NB4 (cell line): ENCODE measurements around the gene ABCF2.

Experiments used
- DNase-seq: peaks from one replicate; pipeline ENCODE4 v3.0.0; 2010; ENCODE audit warnings: low read depth
- H3K4me3 ChIP-seq: one replicate; pipeline ENCODE4 v1.5.1; 2011; ENCODE audit warnings: mild to moderate bottlenecking, low read depth, low read length, moderate library complexity
- MYC ChIP-seq: IDR thresholded peaks from 2 replicates; pipeline ENCODE4 v1.6.1; 2011; ENCODE audit warnings: low read depth, low read length
- POLR2A ChIP-seq: IDR thresholded peaks from 2 replicates; pipeline ENCODE4 v1.6.1; 2011; ENCODE audit warnings: mild to moderate bottlenecking; ENCODE audit not compliant: insufficient read length; ENCODE audit errors: extremely low read depth
- TF ChIP-seq, protein P1 (sequence below): IDR thresholded peaks from one replicate; pipeline ENCODE4 v1.5.1; 2012; ENCODE audit warnings: low read depth, low read length
- TF ChIP-seq, protein P2 (sequence below): IDR thresholded peaks from 2 replicates; pipeline ENCODE4 v1.6.1; 2011; ENCODE audit warnings: low read depth, low read length

ABCF2 gene

DNA sequence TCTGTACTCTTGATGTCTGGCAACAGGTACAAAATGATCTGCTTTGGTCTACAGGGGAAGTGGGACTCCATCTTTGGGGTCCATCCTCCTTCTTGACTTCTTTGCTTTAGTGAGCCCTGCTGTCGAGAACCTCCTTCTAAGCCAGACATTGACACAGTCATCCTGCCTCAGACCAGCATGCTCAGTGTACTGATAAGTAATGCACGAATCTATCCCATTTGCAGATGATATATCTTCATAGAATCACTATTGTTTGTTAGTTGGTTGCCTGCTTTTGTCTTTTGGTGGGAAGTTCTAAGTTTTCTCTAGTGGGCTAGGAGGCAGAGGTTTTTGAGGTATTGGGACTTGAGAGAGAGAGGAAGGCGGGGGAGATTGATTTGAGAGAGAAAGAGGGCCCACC lies 25.7 kb downstream of the ABCF2 start:
- no peak for TF ChIP-seq MYC
- no peak for TF ChIP-seq POLR2A
- no peak for DNase-seq
- no peak overlapping the region for H3K4me3 ChIP-seq

DNA sequence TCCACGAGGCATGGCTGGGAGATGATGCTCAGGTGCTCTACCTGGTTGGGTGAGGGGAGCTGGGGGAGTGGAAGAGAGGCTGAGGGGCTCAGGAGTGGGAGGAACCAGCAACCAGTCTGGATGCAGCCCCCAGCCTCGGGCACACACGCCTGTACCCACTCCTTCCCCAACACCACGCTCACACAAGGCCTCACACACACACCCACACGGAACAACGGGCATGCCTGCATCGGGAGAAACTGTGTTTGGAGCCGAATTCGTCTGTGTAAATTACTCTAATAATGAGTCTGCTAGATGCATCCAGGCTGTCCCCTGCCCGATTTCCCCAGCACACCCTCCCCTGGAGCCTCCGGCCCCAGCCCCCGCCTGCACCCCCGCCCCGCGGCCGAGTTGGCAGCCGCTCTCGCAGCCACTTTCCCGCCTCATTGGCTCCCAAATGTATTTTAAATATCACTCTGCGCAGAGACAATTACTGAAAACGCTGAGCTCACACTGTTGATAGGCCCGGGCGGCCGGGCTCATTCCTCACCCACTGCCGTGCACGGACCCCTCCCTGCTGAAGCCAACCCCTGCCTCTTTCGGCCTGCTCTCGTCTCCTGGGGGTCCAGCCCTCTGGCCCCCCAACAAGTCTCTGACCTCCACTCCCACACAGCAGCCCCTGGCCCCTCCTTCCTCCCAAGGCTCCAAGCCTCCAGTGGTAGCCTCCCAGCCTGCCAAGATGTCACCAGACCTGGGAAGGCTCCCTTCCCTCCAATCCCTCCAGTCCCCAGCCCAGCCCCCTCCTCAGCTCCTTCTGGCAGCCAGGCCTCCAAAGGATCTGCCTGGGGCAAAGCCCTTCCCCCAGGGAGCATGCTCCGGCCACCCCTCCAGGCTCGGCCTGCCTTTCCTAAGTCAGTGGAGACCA lies 27.8 kb downstream of the ABCF2 start:
- DNase-seq = no peak
- TF ChIP-seq, protein P1, sequence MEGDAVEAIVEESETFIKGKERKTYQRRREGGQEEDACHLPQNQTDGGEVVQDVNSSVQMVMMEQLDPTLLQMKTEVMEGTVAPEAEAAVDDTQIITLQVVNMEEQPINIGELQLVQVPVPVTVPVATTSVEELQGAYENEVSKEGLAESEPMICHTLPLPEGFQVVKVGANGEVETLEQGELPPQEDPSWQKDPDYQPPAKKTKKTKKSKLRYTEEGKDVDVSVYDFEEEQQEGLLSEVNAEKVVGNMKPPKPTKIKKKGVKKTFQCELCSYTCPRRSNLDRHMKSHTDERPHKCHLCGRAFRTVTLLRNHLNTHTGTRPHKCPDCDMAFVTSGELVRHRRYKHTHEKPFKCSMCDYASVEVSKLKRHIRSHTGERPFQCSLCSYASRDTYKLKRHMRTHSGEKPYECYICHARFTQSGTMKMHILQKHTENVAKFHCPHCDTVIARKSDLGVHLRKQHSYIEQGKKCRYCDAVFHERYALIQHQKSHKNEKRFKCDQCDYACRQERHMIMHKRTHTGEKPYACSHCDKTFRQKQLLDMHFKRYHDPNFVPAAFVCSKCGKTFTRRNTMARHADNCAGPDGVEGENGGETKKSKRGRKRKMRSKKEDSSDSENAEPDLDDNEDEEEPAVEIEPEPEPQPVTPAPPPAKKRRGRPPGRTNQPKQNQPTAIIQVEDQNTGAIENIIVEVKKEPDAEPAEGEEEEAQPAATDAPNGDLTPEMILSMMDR = no peak
- TF ChIP-seq POLR2A = no peak
- TF ChIP-seq MYC = no peak
- TF ChIP-seq, protein P2, sequence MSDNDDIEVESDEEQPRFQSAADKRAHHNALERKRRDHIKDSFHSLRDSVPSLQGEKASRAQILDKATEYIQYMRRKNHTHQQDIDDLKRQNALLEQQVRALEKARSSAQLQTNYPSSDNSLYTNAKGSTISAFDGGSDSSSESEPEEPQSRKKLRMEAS = no peak
- H3K4me3 ChIP-seq = no peak overlapping the region

DNA sequence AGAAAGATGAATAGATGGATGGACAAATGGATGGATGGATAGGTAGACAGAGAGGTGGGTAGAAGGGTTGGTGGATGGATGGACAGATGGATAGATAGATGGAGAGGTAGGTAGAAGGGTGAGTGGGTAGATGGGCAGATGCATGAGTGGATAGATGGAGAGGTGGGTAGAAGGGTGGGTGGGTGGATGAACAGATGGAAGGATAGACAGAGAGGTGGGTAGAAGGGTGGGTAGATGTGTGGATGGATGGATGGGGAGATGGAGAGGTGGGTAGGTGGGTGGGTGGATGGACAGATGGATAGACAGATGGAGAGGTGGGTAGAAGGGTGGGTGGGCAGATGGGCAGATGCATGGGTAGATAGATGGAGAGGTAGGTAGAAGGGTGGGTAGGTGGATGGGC lies 29.1 kb downstream of the ABCF2 start:
- H3K4me3 ChIP-seq = no peak overlapping the region
- TF ChIP-seq, protein P2 = no peak
- TF ChIP-seq POLR2A = no peak
- TF ChIP-seq, protein P1 = no peak
- TF ChIP-seq MYC = no peak

DNA sequence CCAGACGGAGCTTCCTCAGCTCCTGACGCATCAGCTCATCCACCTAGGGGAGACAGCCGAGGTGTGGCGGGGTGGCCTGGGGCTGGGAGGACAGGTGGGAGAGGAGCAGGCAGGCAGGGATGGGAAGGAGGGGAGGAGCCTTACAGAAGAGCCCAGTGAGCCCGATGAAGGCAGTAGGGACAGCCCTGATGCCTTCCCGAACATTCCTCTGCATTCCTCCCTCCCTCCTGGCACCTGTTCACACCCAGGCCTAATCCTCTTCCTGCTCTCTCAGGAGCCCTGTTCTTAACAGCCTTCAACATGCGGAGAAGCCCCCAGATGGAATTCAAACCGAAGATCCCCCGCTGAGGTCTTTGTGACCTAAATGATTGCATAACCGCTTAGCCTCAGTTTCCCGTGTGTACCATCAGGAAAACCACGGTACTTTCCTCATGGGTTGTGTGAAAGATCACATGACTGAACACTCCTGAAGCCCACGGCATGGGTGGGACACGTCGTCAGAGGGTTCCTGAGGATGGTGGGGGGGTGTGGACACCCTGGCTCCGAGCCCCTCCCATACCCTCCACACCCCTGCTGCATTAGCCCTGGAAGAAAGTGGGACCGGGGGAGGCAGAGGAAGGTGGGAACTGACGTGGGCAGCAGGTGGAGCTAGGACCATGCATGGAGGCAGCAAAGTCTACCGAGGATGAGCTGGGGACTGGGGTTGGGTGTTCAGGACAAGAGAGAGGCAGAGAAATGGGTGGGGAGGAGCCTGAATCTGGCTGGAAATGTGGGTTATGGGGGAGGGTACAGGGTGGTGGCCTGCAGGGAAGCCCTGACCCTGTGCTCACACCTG lies 31.2 kb downstream of the ABCF2 start:
- no peak for TF ChIP-seq POLR2A
- TF ChIP-seq, protein P2 = no peak
- TF ChIP-seq MYC = no peak
- TF ChIP-seq, protein P1 = no peak
- no peak overlapping the region for H3K4me3 ChIP-seq
- no peak for DNase-seq

More for the DNA sequence above, 29.1 kb downstream of the ABCF2 start:
- DNase-seq = no peak

DNA sequence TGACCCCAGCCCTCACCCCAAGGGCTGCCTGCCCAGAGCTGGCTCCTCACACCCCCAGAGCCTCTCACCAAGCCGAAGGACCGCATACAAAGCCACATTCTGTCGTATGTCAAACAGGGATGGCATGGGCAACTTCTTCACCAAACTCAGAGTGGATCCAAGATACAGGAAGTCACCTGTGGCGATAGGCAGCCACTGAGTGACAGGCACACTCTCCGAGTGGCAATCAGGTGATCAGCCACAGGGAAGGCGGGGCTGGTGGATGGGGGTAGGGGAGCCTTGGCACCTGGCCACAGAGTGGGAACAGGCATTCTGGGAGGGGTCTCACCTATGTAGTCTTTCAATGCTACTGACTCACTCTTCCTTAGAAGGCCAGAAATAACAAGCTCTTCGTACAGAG lies 32.8 kb downstream of the ABCF2 start:
- DNase-seq = no peak
- no peak overlapping the region for H3K4me3 ChIP-seq
- no peak for TF ChIP-seq POLR2A
- TF ChIP-seq, protein P2 = no peak
- TF ChIP-seq MYC = no peak
- TF ChIP-seq, protein P1 = no peak
